ENCODE measurements around the gene NTM. TPM values are rescaled to one million over a fixed set of nuclear protein-coding genes. Genes with fewer than 3 reads are reported as not detected.

The NTM gene
- total and polyA plus RNA-seq, 2 donors (not counting 3 experiments of a cell fraction or from before 2014, with no cell fraction given) = 1.00 to 1.1 TPM

DNA sequence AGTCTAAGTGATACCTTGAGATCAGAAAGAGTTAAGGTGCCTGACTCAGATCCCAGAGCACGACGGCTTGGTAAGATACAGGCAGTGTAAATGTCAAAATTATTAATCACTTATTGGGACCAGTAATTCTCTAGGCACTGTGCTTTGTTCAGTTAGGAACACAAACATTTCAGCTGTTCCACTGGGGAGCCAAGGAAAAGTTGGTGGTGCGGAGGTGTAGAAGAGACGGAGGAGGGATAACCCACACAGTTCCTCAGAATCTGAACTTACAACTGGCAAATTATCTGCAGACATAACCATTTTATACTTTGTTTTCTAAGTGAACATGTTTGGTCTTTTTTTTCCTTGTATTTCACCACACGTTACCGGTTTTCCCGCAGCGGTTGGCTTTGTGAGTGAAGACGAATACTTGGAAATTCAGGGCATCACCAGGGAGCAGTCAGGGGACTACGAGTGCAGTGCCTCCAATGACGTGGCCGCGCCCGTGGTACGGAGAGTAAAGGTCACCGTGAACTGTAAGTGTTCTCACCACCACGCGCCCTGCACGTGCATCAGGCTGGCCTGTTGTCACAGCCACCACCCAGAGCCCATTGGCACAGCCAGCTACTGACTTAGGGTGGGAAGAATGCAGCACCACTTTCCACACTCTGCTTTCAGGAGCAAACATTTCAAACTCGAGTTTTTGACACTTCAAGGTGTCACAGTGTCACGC is 937.0 kb downstream of the NTM start:
- H3K79me2 ChIP-seq (ENCODE audit: control insufficient read depth, insufficient read depth, low read length) = no peaks in the 10 kb centered on the region
- no peak for TF ChIP-seq EZH2 (IDR thresholded peaks at IDR 0.05; ENCODE audit: borderline replicate concordance, low read depth, low read length, severe bottlenecking)
- no peak for TF ChIP-seq POLR2AphosphoS5 (IDR thresholded peaks at IDR 0.05; ENCODE audit: insufficient read depth, low read depth, low read length)
- TF ChIP-seq, protein P1, sequence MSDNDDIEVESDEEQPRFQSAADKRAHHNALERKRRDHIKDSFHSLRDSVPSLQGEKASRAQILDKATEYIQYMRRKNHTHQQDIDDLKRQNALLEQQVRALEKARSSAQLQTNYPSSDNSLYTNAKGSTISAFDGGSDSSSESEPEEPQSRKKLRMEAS (IDR thresholded peaks at IDR 0.05; ENCODE audit: insufficient read depth, insufficient read length) = no peak
- TF ChIP-seq GATA2 (IDR thresholded peaks at IDR 0.05; ENCODE audit: insufficient read depth, insufficient read length, low read depth, low read length) = no peak
- TF ChIP-seq JUN (IDR thresholded peaks at IDR 0.05; ENCODE audit: borderline replicate concordance, insufficient read depth, insufficient read length, low read depth) = no peak
- TF ChIP-seq, protein P2, sequence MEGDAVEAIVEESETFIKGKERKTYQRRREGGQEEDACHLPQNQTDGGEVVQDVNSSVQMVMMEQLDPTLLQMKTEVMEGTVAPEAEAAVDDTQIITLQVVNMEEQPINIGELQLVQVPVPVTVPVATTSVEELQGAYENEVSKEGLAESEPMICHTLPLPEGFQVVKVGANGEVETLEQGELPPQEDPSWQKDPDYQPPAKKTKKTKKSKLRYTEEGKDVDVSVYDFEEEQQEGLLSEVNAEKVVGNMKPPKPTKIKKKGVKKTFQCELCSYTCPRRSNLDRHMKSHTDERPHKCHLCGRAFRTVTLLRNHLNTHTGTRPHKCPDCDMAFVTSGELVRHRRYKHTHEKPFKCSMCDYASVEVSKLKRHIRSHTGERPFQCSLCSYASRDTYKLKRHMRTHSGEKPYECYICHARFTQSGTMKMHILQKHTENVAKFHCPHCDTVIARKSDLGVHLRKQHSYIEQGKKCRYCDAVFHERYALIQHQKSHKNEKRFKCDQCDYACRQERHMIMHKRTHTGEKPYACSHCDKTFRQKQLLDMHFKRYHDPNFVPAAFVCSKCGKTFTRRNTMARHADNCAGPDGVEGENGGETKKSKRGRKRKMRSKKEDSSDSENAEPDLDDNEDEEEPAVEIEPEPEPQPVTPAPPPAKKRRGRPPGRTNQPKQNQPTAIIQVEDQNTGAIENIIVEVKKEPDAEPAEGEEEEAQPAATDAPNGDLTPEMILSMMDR (IDR thresholded peaks at IDR 0.05; ENCODE audit: extremely low read depth in 1 of 2, insufficient read depth in 1 of 2, low read depth in 1 of 2, low read length in 2 of 2) = no peak
- no peak for TF ChIP-seq MYC (IDR thresholded peaks at IDR 0.05; ENCODE audit: low read depth, low read length)
- TF ChIP-seq POLR2A (IDR thresholded peaks at IDR 0.05; ENCODE audit: low read depth, low read length) = no peak
- no peak for TF ChIP-seq FOS (IDR thresholded peaks at IDR 0.05; ENCODE audit: borderline replicate concordance, insufficient read depth, low read length)
- no peak overlapping the region for H3K9ac ChIP-seq (replicated peaks; ENCODE audit: extremely low read depth, insufficient read depth, low read length)
- H3K27ac ChIP-seq (ENCODE audit: insufficient read depth, low read depth, low read length) = no peak overlapping the region
- H3K9me1 ChIP-seq (replicated peaks; ENCODE audit: control insufficient read depth, extremely low read depth, insufficient read depth, low read length) = no peaks in the 10 kb centered on the region
- intact Hi-C loops (cut with micrococcal nuclease) (no loop called here), dilution Hi-C loops (cut with MboI; ENCODE audit: extremely low pct_ligation_motif_present, low sequenced_read_pairs) (no loop called here)
- no peaks in the 10 kb centered on the region for H3K27me3 ChIP-seq (ENCODE audit: control insufficient read depth in 2 of 2, insufficient read depth in 2 of 2, low read length in 2 of 2)
- H3K4me1 ChIP-seq (ENCODE audit: control insufficient read depth, extremely low read depth, insufficient read depth, low read length) = peaks cover 3% of the 10 kb centered on the region
- no peak overlapping the region for H2AFZ ChIP-seq (ENCODE audit: low read depth, low read length)
- POLR2A ChIA-PET = no interaction called here
- no TSS peak for BruUV-seq (replicated peaks)
- H4K20me1 ChIP-seq (replicated peaks; ENCODE audit: control insufficient read depth, extremely low read depth, insufficient read depth, low read length) = no peaks in the 10 kb centered on the region
- H3K4me3 ChIP-seq (replicated peaks in 1 of 3; ENCODE audit: insufficient read depth in 1 of 3, low read depth in 1 of 3, low read length in 3 of 3) = no peak overlapping the region
- H3K36me3 ChIP-seq (ENCODE audit: control insufficient read depth in 2 of 2, extremely low read depth in 1 of 2, insufficient read depth in 2 of 2, low read length in 2 of 2) = no peaks in the 10 kb centered on the region
- CTCF ChIA-PET = interaction anchor here (1.1 kb wide), 1 partner anchor 18 kb away, joined by 3 read pairs; no protein-coding TSS in a partner anchor
- no peak for FAIRE-seq
- DNase-seq (ENCODE audit: low read depth, low spot score) = no peak
- H3K9me3 ChIP-seq (replicated peaks; ENCODE audit: control insufficient read depth, insufficient read depth, low read length) = no peaks in the 10 kb centered on the region
- H3K4me2 ChIP-seq (ENCODE audit: insufficient read depth, low read length) = no peak overlapping the region

All from endothelial cell of umbilical vein (primary cell).